Sigmoid colon (tissue), 7 donors: ENCODE results near the gene WASF2. TPM values are rescaled to one million over a fixed set of nuclear protein-coding genes. Genes with fewer than 3 reads are reported as not detected.
"Not testable (repeated sequence)": the region's sequence is repeated elsewhere in the genome, so short reads cannot be mapped to it uniquely, and the experiment has no call there.

Source experiments
- DNase-seq: peaks from one replicate; pipeline ENCODE4 v3.0.0-alpha.2; 2019
- H3K27ac ChIP-seq, 4 donors: fragments of 200-600 bp; sonication (generic); one replicate each; pipeline ENCODE4 v1.5.1; 2016 to 2019; ENCODE audit warnings: mild to moderate bottlenecking in 1 of 4
- H3K27me3 ChIP-seq, 3 donors: fragments of 200-600 bp; sonication (generic); one replicate each; pipeline ENCODE4 v1.5.1; 2019; ENCODE audit warnings: mild to moderate bottlenecking in 1 of 3
- H3K36me3 ChIP-seq, 4 donors: fragments of 200-600 bp; sonication (generic); one replicate each; pipeline ENCODE4 v1.5.1; 2016 to 2019
- H3K4me1 ChIP-seq, 4 donors: fragments of 200-600 bp; sonication (generic); one replicate each; pipeline ENCODE4 v1.5.1; 2017 to 2019
- H3K4me3 ChIP-seq, 4 donors: fragments of 200-600 bp; sonication (generic); one replicate each; pipeline ENCODE4 v1.5.1; 2017 to 2019; ENCODE audit warnings: mild to moderate bottlenecking in 2 of 4, moderate library complexity in 1 of 4
- H3K9me3 ChIP-seq, 4 donors: fragments of 200-600 bp in 3 of 4; sonication (generic) in 3 of 4; one replicate each; pipeline versions ENCODE4 v1.5.1 to v1.6.1; 2013 to 2019
- CTCF ChIP-seq, 4 experiments: fragments of 450-650 bp in 3 of 4; fragments of 200-600 bp in 1 of 4; IDR thresholded peaks; one replicate each; pipeline ENCODE4 v1.5.1; 2016 to 2019; ENCODE audit warnings: antibody characterized with exemption in 4 of 4, mild to moderate bottlenecking in 3 of 4, moderate library complexity in 2 of 4
- EP300 ChIP-seq, 4 donors: sonication (generic); formaldehyde crosslinking; IDR thresholded peaks; one replicate each; pipeline ENCODE4 v1.6.1; 2017; ENCODE audit warnings: antibody characterized with exemption in 4 of 4
- POLR2A ChIP-seq, 2 donors: fragments of 450-650 bp; IDR thresholded peaks; one replicate each; pipeline ENCODE4 v1.6.1; 2016; ENCODE audit warnings: antibody characterized with exemption in 2 of 2, mild to moderate bottlenecking in 2 of 2, moderate library complexity in 2 of 2
- POLR2AphosphoS5 ChIP-seq, 4 donors: sonication (generic); formaldehyde crosslinking; IDR thresholded peaks; one replicate each; pipeline ENCODE4 v1.6.1; 2017; ENCODE audit warnings: antibody characterized with exemption in 4 of 4
- WGBS, 2 donors: extraction: QIAGEN DNeasy Blood & Tissue Kit; methylation state at CpG; one replicate each; pipeline ENCODE4 v1.1.7; 2013; 5-methylcytosine and 5-hydroxymethylcytosine counted together
- intact Hi-C: fragments of 100-400 bp; cut with DNase I; formaldehyde crosslinking; loops from one replicate; pipeline ENCODE4 v1.15.1; 2023
- polyA plus RNA-seq, 3 donors: library from polyadenylated mRNA; stranded (reverse); fragments of 200-250 nt; gene quantifications; one replicate each; pipeline ENCODE4 v1.2.3, GENCODE V29; 2013
- total RNA-seq, 4 donors: library from RNA; depleted of rRNA; stranded (reverse); fragments of >200 nt; gene quantifications; one replicate each; pipeline ENCODE4 v1.1.0, GENCODE V29; 2016
- donor health status: healthy with polysubstance abuse.
- donor health status: Bipolar disorder and iron deficiency.
- donor health status: healthy.

The WASF2 gene
- total and polyA plus RNA-seq, 7 donors = 30.0 to 69.6 (median 56.9) TPM

GRCh38 chr1:27391511-27392095 is 98.4 kb downstream of the WASF2 start:
- WGBS, 2 donors = 6 to 13% methylated on average over 13 of the region's 13 CpGs
- DNase-seq = peak; percentile 88
- TF ChIP-seq POLR2A (IDR thresholded peaks at IDR 0.05) (no peak), EP300 (IDR thresholded peaks at IDR 0.05) (no peak), POLR2AphosphoS5 (IDR thresholded peaks at IDR 0.05) (peak in 1 of 4 donors; percentile 60), CTCF (IDR thresholded peaks at IDR 0.05) (no peak)
- peak overlapping the region in 3 of 4 donors; percentile 41 to 53 (median 52) for H3K4me3 ChIP-seq
- H3K27ac ChIP-seq = peak overlapping the region; percentile 24 to 78 (median 35)
- H3K36me3 ChIP-seq = no peaks in the 10 kb centered on the region
- no peaks in the 10 kb centered on the region for H3K27me3 ChIP-seq
- peaks cover 0 to 28% (median 20%) of the 10 kb centered on the region in 4 donors for H3K4me1 ChIP-seq
- no peaks in the 10 kb centered on the region for H3K9me3 ChIP-seq
- intact Hi-C loops = loop anchor here (2.0 to 10.0 kb wide), 6 partner anchors 25 to 397 kb away; partner anchors contain the start of genes AHDC1, MAP3K6 and TRNP1

DNA sequence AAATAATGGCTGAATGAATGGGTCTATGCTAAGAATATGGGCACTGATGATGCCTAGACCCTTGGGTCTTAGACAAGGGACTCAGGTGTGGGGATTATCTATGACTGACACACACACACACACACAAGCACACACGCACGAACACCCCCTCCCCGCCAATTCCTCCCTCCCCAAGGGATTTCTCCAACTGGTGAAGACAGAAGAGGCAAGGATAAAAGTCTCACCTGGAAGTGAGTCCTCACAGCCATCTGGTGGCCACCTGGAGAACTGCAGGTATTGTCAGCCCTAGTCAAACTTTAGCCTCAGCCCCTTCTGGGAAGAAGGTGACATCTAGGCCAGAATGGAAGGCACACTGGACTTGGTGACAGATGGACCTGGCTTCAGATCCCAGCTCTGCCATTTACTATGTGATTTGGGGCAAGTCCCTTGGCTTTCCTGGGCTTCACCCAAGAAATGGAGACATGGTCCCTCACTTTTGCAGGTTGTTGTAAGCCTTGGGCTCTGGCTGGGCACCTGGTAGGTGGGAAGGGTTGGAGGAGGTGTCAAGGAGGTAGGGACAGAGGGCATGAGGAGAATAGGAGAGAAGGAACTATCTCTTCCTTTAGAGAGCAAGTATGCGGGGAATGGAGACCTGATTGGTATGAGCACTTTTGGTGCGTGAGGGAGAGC is 101.5 kb downstream of the WASF2 start:
- Histone ChIP-seq H3K36me3 (no peaks in the 10 kb centered on the region), H3K4me1 (peaks cover 0 to 21% (median 20%) of the 10 kb centered on the region in 4 donors), H3K9me3 (no peaks in the 10 kb centered on the region), H3K27ac (no peak overlapping the region), H3K4me3 (no peak overlapping the region), H3K27me3 (peaks cover 0 to 2% (median 2%) of the 10 kb centered on the region in 3 donors)
- no peak for DNase-seq
- WGBS, 2 donors = 40 to 43% methylated on average over 5 of the region's 5 CpGs
- TF ChIP-seq POLR2A (IDR thresholded peaks at IDR 0.05) (no peak), POLR2AphosphoS5 (IDR thresholded peaks at IDR 0.05) (no peak), CTCF (IDR thresholded peaks at IDR 0.05) (peak; percentile 83 to 91 (median 90)), EP300 (IDR thresholded peaks at IDR 0.05) (no peak)
- intact Hi-C loops = loop anchor here (1.0 to 2.0 kb wide), 2 partner anchors 32 to 86 kb away; no protein-coding TSS in a partner anchor

GRCh38 chr1:27384797-27385196 is 105.2 kb downstream of the WASF2 start:
- H3K4me1 ChIP-seq, H3K27ac ChIP-seq, intact Hi-C loops, H3K36me3 ChIP-seq, DNase-seq, H3K4me3 ChIP-seq, H3K9me3 ChIP-seq: not testable (repeated sequence)
- peaks cover 0 to 16% (median 12%) of the 10 kb centered on the region in 3 donors for H3K27me3 ChIP-seq
- 89 to 93% methylated on average over 3 of the region's 3 CpGs for WGBS, 2 donors

- H3K4me3 ChIP-seq = no peak overlapping the region
- DNase-seq = no peak
- peaks cover 0 to 16% (median 12%) of the 10 kb centered on the region in 3 donors for H3K27me3 ChIP-seq
- H3K27ac ChIP-seq = no peak overlapping the region
- intact Hi-C loops = no loop called here
- H3K4me1 ChIP-seq = peaks cover 0 to 6% (median 2%) of the 10 kb centered on the region in 4 donors
- no peak for TF ChIP-seq EP300 (IDR thresholded peaks at IDR 0.05)
- TF ChIP-seq POLR2A (IDR thresholded peaks at IDR 0.05) = no peak
- TF ChIP-seq POLR2AphosphoS5 (IDR thresholded peaks at IDR 0.05) = no peak
- no peak for TF ChIP-seq CTCF (IDR thresholded peaks at IDR 0.05)
- H3K9me3 ChIP-seq = no peaks in the 10 kb centered on the region
- H3K36me3 ChIP-seq = no peaks in the 10 kb centered on the region
- WGBS, 2 donors = 82 to 91% methylated on average over 13 of the region's 13 CpGs
These were observed 106.3 kb downstream of the WASF2 start for GRCh38 chr1:27383661-27384060.

GRCh38 chr1:27383039-27383605 is 106.8 kb downstream of the WASF2 start, which contains the start of gene CD164L2:
Gene CD164L2 (minus strand): TSS chr1:27383333. CDS start chr1:27383239, 94 bp downstream.
- Histone ChIP-seq H3K27me3 (peaks cover 0 to 16% (median 12%) of the 10 kb centered on the region in 3 donors), H3K4me3 (no peak within 1 kb of the TSS), H3K36me3 (no peaks in the 10 kb centered on the region), H3K27ac (no peak within 1 kb of the TSS), H3K4me1 (peaks cover 0 to 6% (median 2%) of the 10 kb centered on the region in 4 donors), H3K9me3 (no peaks in the 10 kb centered on the region)
- TF ChIP-seq CTCF (IDR thresholded peaks at IDR 0.05) (no peak), POLR2A (IDR thresholded peaks at IDR 0.05) (no peak), POLR2AphosphoS5 (IDR thresholded peaks at IDR 0.05) (no peak), EP300 (IDR thresholded peaks at IDR 0.05) (no peak)
- no peak for DNase-seq
- intact Hi-C loops = no loop called here
- WGBS, 2 donors = 7 to 18% methylated on average over 43 of the region's 43 CpGs
